Measurements from ENCODE around the gene PCDHGA5.
"Not testable (repeated sequence)": the region's sequence is repeated elsewhere in the genome, so short reads cannot be mapped to it uniquely, and the experiment has no call there.

PCDHGA5 gene

GRCh38 chr5:141387557-141388311, 23.8 kb downstream of the PCDHGA5 start, which contains the start of gene PCDHGB4:
Gene PCDHGB4, plus strand, starts transcription at chr5:141387698. Its CDS starts 187 bp downstream, at chr5:141387885.
- peak; percentile 54 for DNase-seq (ENCODE audit: low read depth)

- no peak for DNase-seq (ENCODE audit: low read depth)
These were observed 24.7 kb downstream of the PCDHGA5 start for GRCh38 chr5:141388661-141389060.

DNA sequence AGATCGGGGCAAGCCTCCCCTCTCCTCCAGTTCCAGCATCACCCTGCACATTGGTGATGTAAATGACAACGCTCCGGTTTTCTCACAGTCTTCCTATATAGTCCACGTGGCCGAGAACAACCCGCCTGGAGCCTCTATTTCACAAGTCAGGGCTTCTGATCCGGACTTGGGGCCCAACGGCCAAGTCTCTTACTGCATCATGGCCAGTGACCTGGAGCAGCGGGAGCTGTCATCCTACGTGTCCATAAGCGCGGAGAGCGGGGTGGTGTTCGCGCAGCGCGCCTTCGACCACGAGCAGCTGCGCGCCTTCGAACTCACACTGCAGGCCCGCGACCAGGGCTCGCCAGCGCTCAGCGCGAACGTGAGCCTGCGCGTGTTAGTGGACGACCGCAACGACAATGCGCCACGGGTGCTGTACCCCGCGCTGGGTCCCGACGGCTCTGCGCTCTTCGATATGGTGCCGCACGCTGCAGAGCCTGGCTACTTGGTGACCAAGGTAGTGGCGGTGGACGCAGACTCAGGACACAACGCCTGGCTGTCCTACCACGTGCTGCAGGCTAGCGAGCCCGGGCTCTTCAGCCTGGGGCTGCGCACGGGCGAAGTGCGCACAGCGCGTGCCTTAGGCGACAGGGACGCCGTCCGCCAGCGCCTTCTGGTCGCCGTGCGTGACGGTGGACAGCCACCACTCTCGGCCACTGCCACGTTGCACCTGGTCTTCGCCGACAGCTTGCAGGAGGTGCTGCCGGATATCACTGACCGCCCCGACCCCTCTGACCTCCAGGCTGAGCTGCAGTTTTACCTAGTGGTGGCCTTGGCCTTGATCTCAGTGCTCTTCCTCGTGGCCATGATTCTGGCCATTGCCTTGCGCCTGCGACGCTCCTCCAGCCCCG, 25.4 kb downstream of the PCDHGA5 start:
- DNase-seq (ENCODE audit: low read depth) = no peak

GRCh38 chr5:141392429-141393198, 28.7 kb downstream of the PCDHGA5 start, which contains the start of gene PCDHGA8:
Gene PCDHGA8, plus strand, starts transcription at chr5:141392633. Its CDS starts 181 bp downstream, at chr5:141392814.
- peak; percentile 27 for DNase-seq (ENCODE audit: low read depth)

DNA sequence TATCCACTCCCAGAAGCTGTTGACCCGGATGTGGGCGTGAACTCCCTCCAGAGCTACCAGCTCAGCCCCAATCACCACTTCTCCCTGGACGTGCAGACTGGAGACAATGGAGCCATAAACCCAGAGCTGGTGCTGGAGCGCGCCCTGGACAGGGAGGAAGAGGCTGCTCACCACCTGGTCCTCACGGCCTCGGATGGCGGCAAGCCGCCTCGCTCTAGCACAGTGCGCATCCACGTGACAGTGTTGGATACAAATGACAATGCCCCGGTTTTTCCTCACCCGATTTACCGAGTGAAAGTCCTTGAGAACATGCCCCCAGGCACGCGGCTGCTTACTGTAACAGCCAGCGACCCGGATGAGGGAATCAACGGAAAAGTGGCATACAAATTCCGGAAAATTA, 29.3 kb downstream of the PCDHGA5 start:
- DNase-seq (ENCODE audit: low read depth) = no peak

DNA sequence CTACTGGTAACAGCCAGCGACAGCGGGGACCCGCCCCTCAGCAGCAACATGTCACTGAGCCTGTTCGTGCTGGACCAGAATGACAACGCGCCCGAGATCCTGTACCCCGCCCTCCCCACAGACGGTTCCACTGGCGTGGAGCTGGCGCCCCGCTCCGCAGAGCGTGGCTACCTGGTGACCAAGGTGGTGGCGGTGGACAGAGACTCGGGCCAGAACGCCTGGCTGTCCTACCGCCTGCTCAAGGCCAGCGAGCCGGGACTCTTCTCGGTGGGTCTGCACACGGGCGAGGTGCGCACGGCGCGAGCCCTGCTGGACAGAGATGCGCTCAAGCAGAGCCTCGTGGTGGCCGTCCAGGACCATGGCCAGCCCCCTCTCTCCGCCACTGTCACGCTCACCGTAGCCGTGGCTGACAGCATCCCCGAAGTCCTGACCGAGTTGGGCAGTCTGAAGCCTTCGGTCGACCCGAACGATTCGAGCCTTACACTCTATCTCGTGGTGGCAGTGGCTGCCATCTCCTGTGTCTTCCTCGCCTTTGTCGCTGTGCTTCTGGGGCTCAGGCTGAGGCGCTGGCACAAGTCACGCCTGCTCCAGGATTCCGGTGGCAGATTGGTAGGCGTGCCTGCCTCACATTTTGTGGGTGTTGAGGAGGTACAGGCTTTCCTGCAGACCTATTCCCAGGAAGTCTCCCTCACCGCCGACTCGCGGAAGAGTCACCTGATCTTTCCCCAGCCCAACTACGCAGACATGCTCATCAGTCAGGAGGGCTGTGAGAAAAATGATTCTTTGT, 30.6 kb downstream of the PCDHGA5 start:
- not testable (repeated sequence) for DNase-seq (ENCODE audit: low read depth)

- peak; percentile 67 for DNase-seq (ENCODE audit: low read depth)
These were observed 34.0 kb downstream of the PCDHGA5 start, which contains the start of gene PCDHGB5 for GRCh38 chr5:141397756-141398551. Gene PCDHGB5, plus strand, starts transcription at chr5:141397947. Its CDS starts 181 bp downstream, at chr5:141398128.

DNA sequence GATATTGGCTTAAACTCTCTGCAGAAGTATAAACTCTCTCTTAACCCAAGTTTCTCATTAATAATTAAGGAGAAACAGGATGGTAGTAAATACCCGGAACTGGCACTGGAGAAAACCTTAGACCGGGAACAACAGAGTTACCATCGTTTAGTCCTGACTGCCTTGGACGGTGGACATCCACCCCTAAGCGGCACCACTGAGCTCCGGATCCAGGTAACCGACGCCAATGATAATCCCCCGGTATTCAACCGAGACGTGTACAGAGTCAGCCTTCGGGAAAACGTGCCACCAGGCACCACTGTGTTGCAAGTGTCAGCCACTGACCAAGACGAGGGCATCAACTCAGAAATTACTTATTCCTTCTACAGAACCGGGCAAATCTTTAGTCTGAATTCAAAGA, 34.6 kb downstream of the PCDHGA5 start:
- no peak for DNase-seq (ENCODE audit: low read depth)

DNA sequence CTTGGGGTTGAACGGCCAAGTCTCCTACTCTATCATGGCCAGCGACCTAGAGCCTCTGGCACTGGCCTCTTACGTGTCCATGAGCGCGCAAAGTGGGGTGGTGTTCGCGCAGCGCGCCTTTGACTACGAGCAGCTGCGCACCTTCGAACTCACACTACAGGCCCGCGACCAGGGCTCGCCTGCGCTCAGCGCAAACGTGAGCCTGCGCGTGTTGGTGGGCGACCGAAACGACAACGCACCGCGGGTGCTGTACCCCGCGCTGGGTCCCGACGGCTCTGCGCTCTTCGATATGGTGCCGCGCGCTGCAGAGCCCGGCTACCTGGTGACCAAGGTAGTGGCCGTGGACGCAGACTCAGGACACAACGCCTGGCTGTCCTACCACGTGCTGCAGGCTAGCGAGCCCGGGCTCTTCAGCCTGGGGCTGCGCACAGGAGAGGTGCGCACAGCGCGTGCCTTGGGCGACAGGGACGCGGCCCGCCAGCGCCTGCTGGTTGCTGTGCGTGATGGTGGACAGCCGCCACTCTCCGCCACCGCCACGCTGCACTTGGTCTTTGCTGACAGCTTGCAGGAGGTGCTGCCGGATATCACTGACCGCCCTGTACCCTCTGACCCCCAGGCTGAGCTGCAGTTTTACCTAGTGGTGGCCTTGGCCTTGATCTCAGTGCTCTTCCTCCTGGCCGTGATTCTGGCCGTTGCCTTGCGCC, 35.7 kb downstream of the PCDHGA5 start:
- no peak for DNase-seq (ENCODE audit: low read depth)

DNA sequence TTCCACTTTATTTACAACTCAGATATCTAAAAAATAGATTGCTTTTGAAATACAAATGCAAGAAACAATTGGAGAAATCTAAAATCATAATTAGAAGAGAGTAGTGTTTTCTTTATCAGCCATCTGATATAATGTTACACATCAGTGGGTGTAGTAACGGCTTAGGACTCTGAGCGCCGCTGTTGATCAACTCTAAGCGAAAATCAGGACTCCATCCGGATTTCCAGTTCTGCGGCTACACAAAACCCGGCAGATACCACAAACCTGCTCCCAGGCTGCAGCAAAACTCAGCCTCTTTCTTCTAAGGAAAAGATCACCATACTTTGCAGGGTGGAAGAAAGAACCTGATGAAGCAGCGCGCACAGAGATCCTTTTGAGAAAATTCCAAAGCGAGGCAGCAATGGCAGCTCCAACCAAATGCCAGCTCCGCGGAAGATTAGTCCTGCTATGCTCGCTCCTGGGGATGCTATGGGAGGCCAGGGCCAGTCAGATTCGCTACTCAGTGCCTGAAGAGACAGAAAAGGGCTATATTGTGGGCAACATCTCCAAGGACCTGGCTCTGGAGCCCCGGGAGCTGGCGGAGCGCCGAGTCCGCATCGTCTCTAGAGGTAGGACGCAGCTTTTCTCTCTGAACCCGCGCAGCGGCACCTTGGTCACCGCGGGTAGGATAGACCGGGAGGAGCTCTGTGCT, 38.7 kb downstream of the PCDHGA5 start, which contains the start of gene PCDHGA9:
Gene PCDHGA9 (plus strand): TSS at position 226 of the 691 bp plus-strand sequence. CDS start 175 bp downstream, at position 401.
- peak; percentile 48 for DNase-seq (ENCODE audit: low read depth)

DNA sequence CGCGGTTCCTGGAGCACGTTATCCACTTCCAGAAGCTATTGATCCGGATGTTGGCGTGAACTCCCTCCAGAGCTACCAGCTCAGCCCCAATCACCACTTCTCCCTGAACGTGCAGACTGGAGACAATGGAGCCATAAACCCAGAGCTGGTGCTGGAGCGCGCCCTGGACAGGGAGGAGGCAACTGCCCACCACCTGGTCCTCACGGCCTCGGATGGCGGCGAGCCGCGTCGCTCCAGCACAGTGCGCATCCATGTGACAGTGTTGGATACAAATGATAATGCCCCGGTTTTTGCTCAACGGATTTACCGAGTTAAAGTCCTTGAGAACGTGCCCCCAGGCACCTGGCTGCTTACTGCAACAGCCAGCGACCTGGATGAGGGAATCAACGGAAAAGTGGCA, 39.4 kb downstream of the PCDHGA5 start:
- DNase-seq (ENCODE audit: low read depth) = no peak

DNA sequence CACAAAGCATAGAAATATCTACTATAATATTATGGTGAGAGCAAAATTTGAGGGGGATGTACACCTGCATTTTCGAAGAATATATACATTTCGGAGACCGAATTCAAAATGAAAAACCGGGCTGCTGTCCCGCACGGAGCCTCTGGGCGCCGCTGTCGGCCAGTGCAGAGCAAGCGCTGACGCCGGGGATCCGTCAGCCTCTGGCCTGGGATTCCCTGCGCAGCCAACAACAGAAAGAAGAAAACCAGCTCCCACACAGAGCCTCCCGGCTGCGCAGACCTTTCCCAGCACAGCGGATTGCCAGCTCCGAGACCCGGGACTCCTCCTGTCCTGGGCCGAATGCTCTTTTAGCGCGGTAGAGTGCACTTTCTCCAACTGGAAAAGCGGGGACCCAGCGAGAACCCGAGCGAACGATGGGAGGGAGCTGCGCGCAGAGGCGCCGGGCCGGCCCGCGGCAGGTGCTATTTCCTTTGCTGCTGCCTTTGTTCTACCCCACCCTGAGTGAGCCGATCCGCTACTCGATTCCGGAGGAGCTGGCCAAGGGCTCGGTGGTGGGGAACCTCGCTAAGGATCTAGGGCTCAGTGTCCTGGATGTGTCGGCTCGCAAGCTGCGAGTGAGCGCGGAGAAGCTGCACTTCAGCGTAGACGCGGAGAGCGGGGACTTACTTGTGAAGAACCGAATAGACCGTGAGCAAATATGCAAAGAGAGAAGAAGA, 44.0 kb downstream of the PCDHGA5 start, which contains the start of gene PCDHGB6:
Gene PCDHGB6 (plus strand): TSS at position 232 of the 716 bp plus-strand sequence. CDS start 182 bp downstream, at position 414.
- DNase-seq (ENCODE audit: low read depth) = peak; percentile 41

DNA sequence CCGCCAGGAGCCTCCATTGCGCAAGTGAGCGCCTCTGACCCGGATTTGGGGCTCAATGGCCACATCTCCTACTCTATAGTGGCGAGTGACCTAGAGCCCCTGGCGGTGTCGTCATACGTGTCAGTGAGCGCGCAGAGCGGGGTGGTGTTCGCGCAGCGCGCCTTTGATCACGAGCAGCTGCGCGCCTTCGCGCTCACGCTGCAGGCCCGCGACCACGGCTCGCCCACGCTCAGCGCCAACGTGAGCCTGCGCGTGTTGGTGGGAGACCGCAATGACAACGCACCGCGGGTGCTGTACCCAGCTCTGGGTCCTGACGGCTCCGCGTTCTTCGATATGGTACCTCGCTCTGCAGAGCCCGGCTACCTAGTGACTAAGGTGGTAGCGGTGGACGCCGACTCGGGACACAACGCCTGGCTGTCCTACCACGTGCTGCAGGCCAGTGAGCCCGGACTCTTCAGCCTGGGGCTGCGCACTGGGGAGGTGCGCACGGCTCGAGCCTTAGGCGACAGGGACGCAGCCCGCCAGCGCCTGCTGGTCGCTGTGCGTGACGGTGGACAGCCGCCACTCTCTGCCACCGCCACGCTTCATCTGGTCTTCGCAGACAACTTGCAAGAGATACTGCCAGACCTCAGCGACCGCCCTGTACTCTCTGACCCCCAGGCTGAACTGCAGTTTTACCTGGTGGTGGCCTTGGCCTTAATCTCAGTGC, 45.8 kb downstream of the PCDHGA5 start:
- no peak for DNase-seq (ENCODE audit: low read depth)

GRCh38 chr5:141411575-141411974, 47.6 kb downstream of the PCDHGA5 start:
- DNase-seq (ENCODE audit: low read depth) = no peak

GRCh38 chr5:141412854-141413539, 49.0 kb downstream of the PCDHGA5 start, which contains the start of gene PCDHGA10:
Gene PCDHGA10, plus strand, starts transcription at chr5:141412987. Its CDS starts 189 bp downstream, at chr5:141413176.
- peak; percentile 74 for DNase-seq (ENCODE audit: low read depth)

GRCh38 chr5:141413540-141414069, 49.6 kb downstream of the PCDHGA5 start:
- no peak for DNase-seq (ENCODE audit: low read depth)
